Neuron (in vitro differentiated cells): ENCODE measurements around the gene CLDND1.
A peak's percentile ranks its signal among the peaks of the same experiment; 100 is the strongest.

ENCODE experiments used
- H2AFZ ChIP-seq: one replicate; pipeline ENCODE4 v1.6.1; 2013; ENCODE audit warnings: low read depth, mild to moderate bottlenecking, inconsistent platforms, low read length, moderate library complexity
- H3K27me3 ChIP-seq: one replicate; pipeline ENCODE4 v1.6.1; 2013; ENCODE audit warnings: low read length; ENCODE audit not compliant: insufficient read depth
- H3K36me3 ChIP-seq: one replicate; pipeline ENCODE4 v1.6.1; 2013; ENCODE audit warnings: low read length; ENCODE audit not compliant: insufficient read depth
- H3K4me1 ChIP-seq: one replicate; pipeline ENCODE4 v1.6.1; 2013; ENCODE audit warnings: low read length; ENCODE audit not compliant: insufficient read depth
- H3K4me3 ChIP-seq: 2 replicates; pipeline ENCODE4 v1.5.1; 2013; ENCODE audit warnings: mild to moderate bottlenecking, low read length, moderate library complexity
- H3K9me3 ChIP-seq: one replicate; pipeline ENCODE4 v1.6.1; 2013; ENCODE audit warnings: low read length

CLDND1 gene

DNA sequence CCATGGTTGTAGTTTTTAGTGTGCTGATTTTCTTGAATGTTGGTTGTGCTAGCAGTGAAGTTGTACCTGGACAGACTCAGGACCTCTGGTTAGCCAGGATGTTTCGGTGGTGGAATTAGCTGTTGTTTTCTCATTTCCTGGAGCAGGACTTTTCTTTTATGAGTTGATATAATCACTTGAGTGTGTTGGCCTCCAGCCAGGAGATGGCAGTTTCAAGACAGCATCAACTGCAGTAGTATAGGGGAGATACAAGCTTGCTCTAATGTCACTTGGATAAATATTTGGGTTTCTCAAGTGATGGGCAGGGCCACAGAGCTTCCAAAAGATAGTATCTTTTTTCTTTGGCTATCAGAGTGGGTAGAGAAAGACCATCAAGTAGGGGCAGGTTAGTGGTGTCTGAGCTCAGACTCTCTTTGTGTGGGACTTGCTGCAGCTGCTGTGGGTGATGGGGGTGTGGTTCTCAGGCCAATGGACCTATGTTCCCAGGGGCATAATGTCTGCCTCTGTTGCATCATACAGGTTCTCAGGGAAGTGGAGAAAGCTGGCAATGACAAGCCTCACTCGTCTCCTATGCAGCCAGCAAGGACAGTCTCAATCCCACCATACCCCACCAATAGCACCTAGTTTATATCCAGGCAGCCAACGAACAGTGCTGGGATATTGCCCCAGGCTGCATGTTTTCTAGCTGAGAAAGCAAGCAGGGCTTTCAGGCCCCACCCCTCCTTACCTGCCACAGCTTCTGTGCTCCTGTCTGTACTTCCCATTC lies 39.8 kb downstream of the CLDND1 start:
- no peaks in the 10 kb centered on the region for H3K4me1 ChIP-seq
- no peaks in the 10 kb centered on the region for H3K9me3 ChIP-seq
- no peaks in the 10 kb centered on the region for H3K36me3 ChIP-seq
- H3K4me3 ChIP-seq: no peak overlapping the region
- H2AFZ ChIP-seq: peak overlapping the region; percentile 11
- H3K27me3 ChIP-seq: no peaks in the 10 kb centered on the region
